Heart left ventricle (tissue), 16 donors: ENCODE results near the gene NFATC1. TPM values are rescaled to one million over a fixed set of nuclear protein-coding genes. Genes with fewer than 3 reads are reported as not detected.
A peak's percentile ranks its signal among the peaks of the same experiment; 100 is the strongest.

ENCODE experiments used
- ATAC-seq, 4 donors: fragments of 200-7000 bp; cut with Tn5 transposase; one replicate each; pipeline ENCODE4 v1.9.1; 2020 to 2022; ENCODE audit warnings: moderate library complexity in 4 of 4, mild to moderate bottlenecking in 3 of 4, moderate number of reproducible peaks in 1 of 4
- DNase-seq, 5 donors: peaks; one replicate each; pipeline ENCODE4 v3.0.0-alpha.2; 2020
- H3K27ac ChIP-seq, 12 donors: fragments of 200-600 bp; sonication (generic) in 4 of 12; one replicate each; pipeline versions ENCODE4 v1.5.0 to v1.8.0; 2016 to 2022; ENCODE audit warnings: mild to moderate bottlenecking in 2 of 12
- H3K27me3 ChIP-seq, 9 donors: fragments of 200-600 bp; sonication (generic) in 2 of 9; one replicate each; pipeline versions ENCODE4 v1.5.1 to v1.8.0; 2016 to 2022; ENCODE audit warnings: mild to moderate bottlenecking in 3 of 9
- H3K36me3 ChIP-seq, 9 donors: fragments of 200-600 bp; sonication (generic) in 2 of 9; one replicate each; pipeline versions ENCODE4 v1.5.0 to v1.8.0; 2018 to 2022; ENCODE audit warnings: mild to moderate bottlenecking in 2 of 9
- H3K4me1 ChIP-seq, 12 donors: fragments of 200-600 bp; sonication (generic) in 4 of 12; one replicate each; pipeline versions ENCODE4 v1.5.0 to v1.8.0; 2016 to 2022; ENCODE audit warnings: mild to moderate bottlenecking in 3 of 12
- H3K4me3 ChIP-seq, 12 donors: fragments of 200-600 bp; sonication (generic) in 4 of 12; one replicate each; pipeline versions ENCODE4 v1.5.0 to v1.8.0; 2017 to 2022; ENCODE audit warnings: mild to moderate bottlenecking in 9 of 12, moderate library complexity in 4 of 12
- H3K9me3 ChIP-seq, 12 donors: fragments of 200-600 bp; sonication (generic) in 4 of 12; one replicate each; pipeline versions ENCODE4 v1.5.0 to v1.8.0; 2016 to 2022; ENCODE audit warnings: mild to moderate bottlenecking in 1 of 12
- CTCF ChIP-seq, 12 donors: fragments of 200-600 bp; sonication (generic) in 4 of 12; IDR thresholded peaks; one replicate each; pipeline versions ENCODE4 v1.5.0 to v1.8.0; 2018 to 2022; ENCODE audit warnings: antibody characterized with exemption in 12 of 12, mild to moderate bottlenecking in 5 of 12
- POLR2A ChIP-seq, 2 donors: fragments of 450-650 bp; IDR thresholded peaks; one replicate each; pipeline ENCODE4 v1.6.1; 2017; ENCODE audit warnings: antibody characterized with exemption in 2 of 2, mild to moderate bottlenecking in 2 of 2, moderate library complexity in 2 of 2
- WGBS, 4 donors: extraction: QIAGEN DNeasy Blood & Tissue Kit in 2 of 4; methylation state at CpG; one replicate each; pipeline versions ENCODE4 v1.1.5 to v1.1.7; 2013 to 2018; 5-methylcytosine and 5-hydroxymethylcytosine counted together
- intact Hi-C, 10 donors: fragments of 100-400 bp; cut with DNase I; formaldehyde crosslinking; loops; one replicate each; pipeline versions ENCODE4 v1.11.1 to v1.14.2; 2022
- polyA plus RNA-seq, 2 donors: library from polyadenylated mRNA; stranded (reverse); fragments of 200-250 nt; gene quantifications; one replicate each; pipeline ENCODE4 v1.2.3, GENCODE V29; 2013
- total RNA-seq, 9 donors: library from RNA; depleted of rRNA in 2 of 9; stranded (reverse); fragments of >200 nt in 2 of 9; fragmentation: NEBNext Ultra II Directional in 3 of 9; extraction: Animal tissue kit (Norgen Biotek cat#: 25700) in 3 of 9; gene quantifications; one replicate each; pipeline versions ENCODE4 v1.1.0 to v1.2.4, GENCODE V29; 2016 to 2023
- donor health status: ischemic (EF 13 %, LVEDD 7.1; RV severe dilation, severe dysfunction).
- donor health status: healthy with polysubstance abuse.
- donor health status: DM: no; HTN: yes; CAD: no.
- donor health status: DM: no; HTN: no; CAD: no.
- donor health status: ischemic (EF 25% LVEDD 6.9; RV normal size, moderate dysfunction).
- donor health status: ischemic (EF 25% LVEDD 5.7; RV mildly dilated, moderate dysfunction).
- donor health status: healthy.
- donor health status: DM: yes; HTN: yes; CAD: no.
- donor health status: ischemic (EF 35%, LVEDD 5.7; RV mildly dilated, moderate dysfunction).
- donor health status: nonischemic (EF 11% LVEDD 7.7; RV severe dilation, severe dysfunction).
- donor health status: DM: yes; HTN: yes; CAD: no.
- donor health status: PGD.
- donor health status: ischemic (EF 29% LVEDD 5.4; RV normal size, mild dysfunction).
- donor health status: nonischemic (EF 23%, LVEDD 6.1; RV moderate dilation, normal function).

Gene NFATC1
- total and polyA plus RNA-seq, 11 donors = 6.5 to 26.7 (median 15.3) TPM

GRCh38 chr18:79509536-79509930 lies 113.8 kb downstream of the NFATC1 start:
- Histone ChIP-seq H3K36me3 (peaks cover 0 to 22% (median 3%) of the 10 kb centered on the region in 9 donors), H3K4me3 (no peak overlapping the region), H3K4me1 (peaks cover 3 to 38% (median 29%) of the 10 kb centered on the region in 12 donors), H3K27me3 (no peaks in the 10 kb centered on the region), H3K27ac (no peak overlapping the region), H3K9me3 (no peaks in the 10 kb centered on the region)
- WGBS, 4 donors = 90 to 93% (median 91%) methylated on average over 8 of the region's 8 CpGs
- TF ChIP-seq POLR2A (IDR thresholded peaks at IDR 0.05) = no peak
- TF ChIP-seq CTCF (IDR thresholded peaks at IDR 0.05) = no peak
- DNase-seq (no peak), ATAC-seq (no peak)
- intact Hi-C loops = loop anchor here in 6 of 10 donors (5.0 to 10.0 kb wide), 6 partner anchors 42 to 442 kb away; partner anchors contain the start of gene ATP9B (in 1 of the 6)

- Histone ChIP-seq H3K27me3 (no peaks in the 10 kb centered on the region), H3K27ac (no peak overlapping the region), H3K4me3 (no peak overlapping the region), H3K9me3 (no peaks in the 10 kb centered on the region), H3K4me1 (peaks cover 3 to 38% (median 29%) of the 10 kb centered on the region in 12 donors), H3K36me3 (peaks cover 0 to 22% (median 3%) of the 10 kb centered on the region in 9 donors)
- 95 to 97% (median 96%) methylated on average over 20 of the region's 20 CpGs for WGBS, 4 donors
- TF ChIP-seq POLR2A (IDR thresholded peaks at IDR 0.05) (no peak), CTCF (IDR thresholded peaks at IDR 0.05) (no peak)
- ATAC-seq (no peak), DNase-seq (peak in 2 of 5 donors; percentile 16 to 49)
- intact Hi-C loops = no loop called here
Observed at GRCh38 chr18:79510046-79510685, 114.4 kb downstream of the NFATC1 start.

- peak in 3 of 5 donors; percentile 5 to 46 (median 14) for DNase-seq
Observed at GRCh38 chr18:79510731-79511241, 115.1 kb downstream of the NFATC1 start.

More at GRCh38 chr18:79510731-79511241, 115.1 kb downstream of the NFATC1 start:
- Histone ChIP-seq H3K36me3 (peaks cover 0 to 22% (median 3%) of the 10 kb centered on the region in 9 donors), H3K9me3 (no peaks in the 10 kb centered on the region), H3K4me3 (no peak overlapping the region), H3K4me1 (peaks cover 3 to 37% (median 26%) of the 10 kb centered on the region in 12 donors), H3K27ac (no peak overlapping the region), H3K27me3 (no peaks in the 10 kb centered on the region)
- intact Hi-C loops = no loop called here
- TF ChIP-seq CTCF (IDR thresholded peaks at IDR 0.05) (no peak), POLR2A (IDR thresholded peaks at IDR 0.05) (no peak)
- 96 to 98% (median 97%) methylated on average over 26 to 36 of the region's 36 CpGs for WGBS, 4 donors
- no peak for ATAC-seq
